Pulmonary artery endothelial cell (primary cell): ENCODE data around the gene ARHGEF18. TPM values are rescaled to one million over a fixed set of nuclear protein-coding genes. Genes with fewer than 3 reads are reported as not detected.
A peak's percentile ranks its signal among the peaks of the same experiment; 100 is the strongest.

Experiments
- DNase-seq: peaks from one replicate; pipeline ENCODE4 v3.0.0-alpha.2; 2011; ENCODE audit warnings: low read depth, low spot score
- total RNA-seq: library from RNA; depleted of rRNA; stranded (reverse); fragments of >200 nt; gene quantifications from 2 replicates; pipeline ENCODE4 v1.2.3, GENCODE V29; 2014

Gene ARHGEF18
- total RNA-seq, 1 donor from 2014 or later, result 28.3 TPM

DNA sequence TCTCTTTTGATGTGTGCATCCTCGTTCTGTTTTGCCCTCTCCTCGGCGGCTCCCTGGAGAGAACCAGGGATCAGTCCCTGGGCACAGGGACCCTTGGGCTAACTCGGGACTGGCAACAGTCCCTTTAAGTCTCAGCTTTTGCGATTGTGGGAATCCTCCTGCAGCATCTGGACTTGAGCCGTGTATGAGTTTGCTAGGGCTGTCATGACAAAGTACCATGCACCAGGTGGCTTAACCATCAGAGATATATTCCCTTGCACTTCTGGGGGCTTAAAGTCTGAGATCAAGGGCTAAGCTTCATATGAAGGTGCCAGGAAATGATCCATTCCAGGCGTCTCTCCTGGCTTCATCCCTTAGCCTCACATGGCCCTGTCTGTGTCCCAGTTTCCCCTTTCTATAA, 34.5 kb downstream of the ARHGEF18 start:
- no peak for DNase-seq

DNA sequence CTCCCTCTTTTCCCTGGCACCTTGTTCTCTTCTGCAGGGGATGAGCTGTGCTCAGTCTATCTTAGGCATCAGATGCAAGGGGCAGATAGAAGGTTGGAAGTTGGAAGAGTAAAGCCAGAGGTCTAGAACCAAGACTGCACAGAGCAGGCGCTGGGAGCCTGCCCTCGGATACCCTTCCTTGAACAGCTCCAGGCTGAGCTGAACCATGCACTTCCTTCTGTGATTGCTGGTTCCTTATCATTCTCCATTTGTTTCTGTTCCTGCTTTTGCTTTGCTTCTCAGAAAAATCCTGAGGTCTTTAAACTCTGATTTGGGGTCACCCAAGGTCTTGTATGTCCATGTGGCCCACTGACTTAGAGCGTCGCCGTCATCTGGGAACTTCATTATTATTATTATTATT, 36.3 kb downstream of the ARHGEF18 start:
- no peak for DNase-seq

DNA sequence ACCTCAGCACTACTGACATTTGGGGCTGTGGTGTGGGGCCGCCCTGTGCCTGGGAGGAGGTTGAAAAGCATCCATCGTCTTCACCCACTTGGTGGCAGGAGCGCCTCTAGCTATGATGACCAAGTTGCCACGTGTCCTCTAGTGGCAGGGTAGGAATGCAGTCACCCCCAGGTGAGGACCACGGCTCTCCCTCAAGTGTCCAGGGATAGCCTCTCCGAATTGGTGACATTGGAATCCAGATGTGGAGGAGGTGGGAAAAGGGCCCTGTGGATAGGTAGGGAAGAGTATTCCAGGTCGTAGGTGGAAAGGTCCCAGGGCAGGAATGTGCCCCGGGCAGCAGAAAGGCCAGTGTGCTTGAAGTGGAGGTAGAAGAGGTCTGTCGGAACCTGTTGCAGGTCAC, 37.6 kb downstream of the ARHGEF18 start:
- DNase-seq, result no peak

DNA sequence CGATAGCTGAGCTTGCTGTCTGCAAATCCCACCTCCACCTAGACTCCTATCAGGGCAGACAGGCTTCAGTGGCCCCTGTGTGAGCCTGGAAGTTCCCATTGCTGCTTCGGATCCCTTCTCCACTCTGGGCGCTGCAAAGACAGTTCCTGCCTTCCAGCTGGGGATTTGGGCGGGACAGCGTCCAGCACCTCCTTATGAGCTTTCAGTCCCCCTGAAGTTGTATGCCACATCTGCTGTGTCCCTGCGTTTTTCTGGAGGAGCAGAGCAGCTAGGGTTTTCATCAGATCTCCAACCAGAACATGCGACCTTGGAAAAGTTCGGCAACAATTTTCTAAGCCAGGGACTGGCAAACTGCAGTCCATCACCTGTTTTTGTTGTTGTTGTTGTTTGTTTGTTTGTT, 38.0 kb downstream of the ARHGEF18 start:
- DNase-seq, result no peak

DNA sequence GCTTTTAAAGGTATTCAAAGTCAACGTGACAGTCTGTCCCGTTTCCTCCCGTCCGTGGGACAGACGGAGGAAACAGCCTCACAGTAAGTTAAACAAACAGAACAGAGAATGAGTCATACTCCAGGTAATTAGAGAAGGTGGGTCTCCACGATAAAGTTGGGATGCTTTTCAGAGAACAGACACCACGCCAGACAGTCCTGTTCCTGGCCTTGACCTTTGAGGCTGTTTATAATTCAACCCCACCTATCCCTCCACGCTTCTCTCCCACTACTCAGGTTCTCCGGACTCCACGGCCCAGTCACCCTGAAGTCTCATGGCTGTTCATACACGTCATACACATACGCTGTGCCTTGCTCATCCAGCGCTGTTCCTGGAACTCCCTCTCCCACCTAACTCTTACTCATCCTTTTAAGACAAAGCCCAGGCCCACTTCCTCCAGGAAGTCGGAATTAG, 42.5 kb downstream of the ARHGEF18 start:
- peak; percentile 50 for DNase-seq

DNA sequence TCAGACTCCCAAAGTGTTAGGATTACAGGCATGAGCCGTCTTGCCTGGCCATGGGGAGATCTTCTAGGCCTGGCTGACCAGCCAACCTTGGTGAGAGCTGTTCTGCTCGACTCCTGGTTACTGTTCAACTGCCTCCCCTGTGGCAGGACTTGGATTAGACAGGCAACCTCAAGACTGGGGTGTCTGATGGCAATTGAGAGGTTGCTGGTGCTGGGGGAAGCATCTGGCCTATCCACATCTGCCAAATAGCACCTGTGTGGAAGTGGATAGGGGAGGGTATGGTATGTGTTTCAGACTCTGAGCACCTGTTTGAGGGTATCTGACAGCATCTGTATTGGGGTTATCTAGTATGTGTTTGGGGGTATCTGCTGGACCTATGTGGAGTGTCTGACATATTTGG, 44.7 kb downstream of the ARHGEF18 start:
- no peak for DNase-seq

DNA sequence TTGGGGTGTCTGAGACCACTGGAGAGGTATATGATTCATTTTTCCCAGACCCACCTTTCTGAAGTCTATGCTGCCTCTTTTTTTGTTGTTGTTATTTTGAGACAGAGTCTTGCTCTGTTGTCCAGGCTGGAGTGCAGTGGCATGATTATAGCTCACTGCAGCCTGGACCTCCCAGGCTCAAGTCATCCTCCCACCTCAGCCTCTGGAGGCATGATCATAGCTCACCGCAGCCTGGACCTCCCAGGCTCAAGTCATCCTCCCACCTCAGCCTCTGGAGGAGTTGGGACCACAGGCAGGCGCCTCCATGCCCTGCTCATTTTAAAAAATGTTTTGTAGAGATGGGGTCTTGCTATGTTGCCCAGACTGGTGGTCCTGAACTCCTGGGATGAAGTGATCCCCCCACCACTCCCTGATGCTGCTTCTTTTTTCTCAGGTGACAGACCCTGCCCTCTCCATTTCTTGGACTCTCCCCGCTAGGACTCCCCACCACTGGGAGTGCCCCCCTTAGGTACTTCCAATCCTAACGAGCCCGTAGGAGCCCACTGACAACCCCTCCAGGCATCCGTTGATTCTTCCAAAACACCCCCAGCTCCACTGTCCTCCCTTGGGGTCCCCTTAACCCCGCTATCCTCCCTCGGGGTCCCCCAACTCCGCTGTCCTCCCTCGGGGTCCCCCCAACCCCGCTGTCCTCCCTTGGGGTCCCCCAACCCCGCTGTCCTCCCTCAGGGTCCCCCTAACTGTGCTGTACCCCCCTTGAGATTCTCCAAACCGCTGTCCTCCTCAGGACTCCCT, 45.4 kb downstream of the ARHGEF18 start:
- no peak for DNase-seq

DNA sequence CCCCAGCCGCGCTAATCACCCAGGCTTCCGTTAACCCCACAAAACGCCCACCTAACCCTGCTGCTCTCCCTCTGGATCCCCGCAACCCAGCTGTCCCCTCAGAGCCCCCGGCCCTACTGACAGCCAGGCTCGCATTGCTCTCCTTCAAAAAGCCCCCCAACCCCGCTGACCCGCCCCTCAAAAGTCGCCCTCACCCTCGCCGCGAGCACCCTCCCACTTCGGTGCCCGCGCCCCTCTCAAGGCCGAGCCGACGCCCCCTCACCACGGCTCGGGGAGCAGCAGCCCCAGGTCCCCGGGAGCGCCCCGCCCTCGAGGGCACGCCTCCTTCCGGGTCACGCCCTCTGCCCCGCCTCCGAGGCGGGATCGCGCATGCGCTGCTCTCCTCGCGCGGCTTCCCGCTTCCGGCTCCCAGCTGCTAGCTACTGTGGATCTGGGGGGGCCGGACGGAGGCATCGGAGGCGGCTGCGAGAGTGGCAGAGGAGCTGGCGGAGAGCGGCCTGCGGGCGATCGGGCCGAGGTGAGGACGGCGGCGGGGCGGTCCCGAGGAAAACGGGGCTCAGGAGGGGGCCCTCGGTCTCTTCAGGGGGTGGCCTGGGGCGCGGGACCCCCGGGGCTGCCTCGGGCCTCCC, 46.1 kb downstream of the ARHGEF18 start:
- peak; percentile 45 for DNase-seq

DNA sequence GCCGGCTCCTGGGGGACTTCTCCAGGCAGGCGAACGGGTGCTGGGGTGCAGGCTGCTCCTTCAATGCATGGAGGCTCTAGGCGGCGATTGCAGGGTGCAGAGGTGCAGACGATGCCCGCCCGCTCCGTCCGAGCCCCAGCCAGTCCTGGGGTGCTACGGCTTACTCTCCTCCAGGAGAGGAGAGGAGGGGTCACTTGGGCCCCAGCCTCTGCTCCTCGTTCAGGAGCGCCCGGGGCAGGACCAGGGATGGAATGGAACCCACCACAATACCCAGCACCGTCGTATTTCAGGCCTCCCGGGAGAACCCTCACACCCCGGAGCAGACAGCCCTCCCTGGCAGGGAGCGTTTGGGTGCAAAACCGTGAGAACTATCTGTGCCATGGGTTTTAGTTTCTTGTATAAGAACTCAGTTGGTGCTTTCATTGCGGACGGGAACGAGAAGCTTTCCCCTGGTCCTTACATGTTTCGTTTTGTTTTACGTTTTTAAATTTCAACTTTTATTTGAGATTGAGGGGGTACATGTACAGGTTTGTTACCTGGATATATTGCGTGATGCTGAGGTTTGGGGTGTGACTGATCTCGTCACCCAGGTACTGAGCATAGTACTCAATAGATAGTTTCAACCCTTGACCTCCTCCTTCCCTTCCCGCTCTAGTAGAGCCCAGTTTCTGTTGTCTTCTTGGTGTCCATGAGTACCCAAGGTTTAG, 46.8 kb downstream of the ARHGEF18 start:
- DNase-seq, result no peak

DNA sequence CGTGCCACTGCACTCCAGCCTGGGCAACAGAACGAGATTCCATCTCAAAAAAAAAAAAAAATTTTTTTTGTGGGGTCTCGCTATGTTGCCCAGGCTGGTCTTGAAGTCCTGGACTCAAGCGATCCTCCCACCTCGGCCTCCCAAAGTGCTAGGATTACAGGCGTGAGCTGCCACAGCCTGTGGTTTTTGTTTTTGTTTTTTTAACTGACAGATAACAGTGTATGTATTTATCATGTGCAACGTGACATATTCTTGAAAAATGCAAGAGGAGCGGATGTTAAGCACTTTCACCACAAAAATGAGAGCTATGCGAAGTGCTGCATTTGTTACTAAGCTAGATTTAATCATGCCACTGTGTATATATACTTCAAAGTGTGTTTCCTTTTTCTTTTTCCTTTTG, 49.0 kb downstream of the ARHGEF18 start:
- no peak for DNase-seq

Other genes with a start within 250 kb of the ARHGEF18 start
- gene INSR, start 54.5 kb upstream of the ARHGEF18 start, total RNA-seq, result 14.2 and 30.7 TPM in 2 replicates
- 0.46 and 1.9 TPM in 2 replicates for gene PEX11G, start 140.1 kb downstream of the ARHGEF18 start, total RNA-seq
- gene ZNF358, start 167.2 kb downstream of the ARHGEF18 start, total RNA-seq, result 11.7 and 16.0 TPM in 2 replicates
- 3.8 and 6.2 TPM in 2 replicates for gene MCOLN1, start 173.7 kb downstream of the ARHGEF18 start, total RNA-seq
- 82.8 and 106 TPM in 2 replicates for gene PNPLA6, start 186.8 kb downstream of the ARHGEF18 start, total RNA-seq
- gene CAMSAP3, start 246.9 kb downstream of the ARHGEF18 start, total RNA-seq, result 0.13 and 0.21 TPM in 2 replicates